ENCODE measurements around the gene SPOCK2.

SPOCK2 gene

GRCh38 chr10:72086466-72087391 lies 1.6 kb downstream of the SPOCK2 start:
- DNase-seq = no peak

GRCh38 chr10:72085864-72086465 lies 2.4 kb downstream of the SPOCK2 start:
- no peak for DNase-seq

GRCh38 chr10:72085166-72085565 lies 3.2 kb downstream of the SPOCK2 start:
- no peak for DNase-seq

- no peak for DNase-seq
Observed at GRCh38 chr10:72083790-72084459, 4.4 kb downstream of the SPOCK2 start.

- no peak for DNase-seq
Observed at GRCh38 chr10:72082856-72083789, 5.2 kb downstream of the SPOCK2 start.

GRCh38 chr10:72081772-72082590 lies 6.4 kb downstream of the SPOCK2 start:
- DNase-seq = no peak

GRCh38 chr10:72081210-72081609 lies 7.1 kb downstream of the SPOCK2 start:
- DNase-seq = no peak

- DNase-seq = no peak
Observed at GRCh38 chr10:72080042-72080975, 8.0 kb downstream of the SPOCK2 start.

- peak; percentile 38 to 43 for DNase-seq
Observed at GRCh38 chr10:72079356-72079755, 9.0 kb downstream of the SPOCK2 start.

GRCh38 chr10:72077275-72077990 lies 10.9 kb downstream of the SPOCK2 start:
- no peak for DNase-seq

- no peak for DNase-seq
Observed at GRCh38 chr10:72076756-72077155, 11.6 kb downstream of the SPOCK2 start.

GRCh38 chr10:72075376-72076115 lies 12.8 kb downstream of the SPOCK2 start:
- DNase-seq = no peak

GRCh38 chr10:72074574-72075375 lies 13.6 kb downstream of the SPOCK2 start:
- DNase-seq = no peak

- DNase-seq = no peak
Observed at GRCh38 chr10:72073708-72074573, 14.4 kb downstream of the SPOCK2 start.

- no peak for DNase-seq
Observed at GRCh38 chr10:72072639-72073038, 15.7 kb downstream of the SPOCK2 start.

- DNase-seq = no peak
Observed at GRCh38 chr10:72072046-72072445, 16.3 kb downstream of the SPOCK2 start.

Measured in hippocampal formation (tissue), 2 donors.